Hypothalamus (tissue), 51 donors: ENCODE measurements around the gene KLHL40.
"Not testable (repeated sequence)": the region's sequence is repeated elsewhere in the genome, so short reads cannot be mapped to it uniquely, and the experiment has no call there.

Experiments
- DNase-seq, 51 donors: peaks; one replicate each; lab custom pipeline; 2025; lab: John Stamatoyannopoulos, UW

KLHL40 gene

GRCh38 chr3:42713747-42714146, 28.4 kb downstream of the KLHL40 start:
- DNase-seq: no peak

DNA sequence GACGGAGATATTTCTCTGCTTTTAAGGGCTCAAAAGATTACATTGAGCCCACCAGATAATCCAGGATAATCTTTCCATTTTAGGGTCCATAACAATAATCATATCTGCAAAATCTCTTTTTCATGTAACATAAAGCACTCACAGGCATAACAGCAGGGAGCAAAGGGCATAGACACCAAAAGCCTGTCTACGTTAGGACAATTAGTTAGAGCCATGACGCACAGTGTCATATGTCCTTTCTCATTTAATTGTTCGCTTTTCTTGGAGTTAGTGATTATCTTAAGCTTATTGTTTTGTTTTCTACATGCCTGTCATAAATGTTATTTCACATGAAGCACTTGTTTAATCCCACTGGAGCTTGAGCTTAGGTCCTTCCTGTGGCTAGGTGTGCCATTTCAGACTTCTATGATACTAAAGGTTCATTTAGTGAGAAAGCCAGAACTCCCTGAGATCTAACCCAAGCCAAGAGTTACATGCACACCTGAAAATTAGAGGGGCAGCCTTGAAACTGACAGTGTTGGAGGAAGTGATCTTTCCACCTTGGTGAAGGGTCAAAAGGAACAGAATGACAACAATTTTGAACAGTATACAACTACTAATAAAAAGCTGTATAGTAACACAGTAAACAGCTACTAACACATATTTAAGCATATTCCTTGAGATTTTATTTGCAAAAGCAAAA, 29.0 kb downstream of the KLHL40 start:
- DNase-seq: no peak

- DNase-seq: no peak
Measured at GRCh38 chr3:42717306-42717705, 32.0 kb downstream of the KLHL40 start.

DNA sequence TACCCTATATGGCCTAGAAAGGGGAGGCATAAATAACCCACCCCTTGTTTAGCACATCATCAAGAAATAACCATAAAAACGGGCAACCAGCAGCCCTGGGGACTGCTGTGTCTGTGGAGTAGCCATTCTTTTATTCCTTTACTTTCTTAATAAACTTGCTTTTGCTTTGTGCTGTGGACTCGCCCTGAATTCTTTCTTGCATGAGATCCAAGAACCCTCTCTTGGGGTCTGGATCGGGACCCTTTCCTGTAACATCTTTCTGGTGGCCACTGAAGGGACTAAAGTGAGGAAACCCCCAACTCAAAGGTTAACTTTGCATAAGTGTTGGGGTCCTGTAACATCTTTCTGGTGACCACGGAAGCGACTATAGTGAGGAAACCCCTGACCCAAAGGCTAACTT, 33.0 kb downstream of the KLHL40 start:
- no peak for DNase-seq

GRCh38 chr3:42719002-42719401, 33.7 kb downstream of the KLHL40 start:
- DNase-seq: no peak

DNA sequence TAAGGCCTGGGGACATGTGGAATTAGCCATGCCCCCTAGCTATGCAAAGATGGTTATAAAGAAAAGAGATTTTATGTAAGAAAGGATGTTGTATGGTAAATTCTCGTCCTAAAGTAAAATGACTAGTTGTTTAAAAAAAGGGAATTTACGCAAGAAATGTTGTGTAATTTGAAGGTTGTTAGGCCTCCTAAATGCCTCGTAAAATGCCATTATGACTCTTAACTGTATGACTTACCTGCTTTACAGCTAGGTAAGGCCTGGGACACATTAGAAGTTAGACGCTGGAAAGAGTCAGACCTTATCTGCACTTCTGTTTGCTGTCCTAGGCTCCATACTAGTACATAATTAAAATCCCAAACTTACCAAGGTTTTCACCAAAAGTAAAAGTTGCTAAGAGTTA, 34.8 kb downstream of the KLHL40 start:
- no peak for DNase-seq

- DNase-seq: peak in 26 of 51 donors; percentile 18 to 86 (median 48)
Measured at GRCh38 chr3:42721690-42722089, 36.4 kb downstream of the KLHL40 start.

GRCh38 chr3:42722442-42722841, 37.1 kb downstream of the KLHL40 start:
- DNase-seq: not testable (repeated sequence)

- no peak for DNase-seq
Measured at GRCh38 chr3:42723219-42723618, 37.9 kb downstream of the KLHL40 start.

DNA sequence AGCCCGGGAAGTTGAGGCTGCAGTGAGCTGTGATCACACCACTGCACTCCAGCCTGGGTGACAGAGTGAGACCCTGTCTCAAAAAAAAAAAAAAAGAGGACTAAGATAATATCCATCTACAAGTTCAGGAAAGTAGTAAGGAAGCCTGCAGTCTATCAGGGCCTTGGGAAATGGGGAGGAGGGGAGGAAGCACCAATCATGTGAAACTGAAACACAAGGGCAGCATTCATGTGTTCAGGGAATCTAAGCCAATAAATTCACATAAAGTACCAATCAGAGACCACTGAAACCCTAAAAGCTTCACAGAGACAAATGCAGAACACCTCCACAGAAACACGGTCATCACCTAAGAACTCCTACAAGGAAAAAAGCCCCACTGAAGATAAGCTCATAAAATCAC, 40.1 kb downstream of the KLHL40 start:
- DNase-seq: peak in 18 of 51 donors; percentile 7 to 78 (median 44)

DNA sequence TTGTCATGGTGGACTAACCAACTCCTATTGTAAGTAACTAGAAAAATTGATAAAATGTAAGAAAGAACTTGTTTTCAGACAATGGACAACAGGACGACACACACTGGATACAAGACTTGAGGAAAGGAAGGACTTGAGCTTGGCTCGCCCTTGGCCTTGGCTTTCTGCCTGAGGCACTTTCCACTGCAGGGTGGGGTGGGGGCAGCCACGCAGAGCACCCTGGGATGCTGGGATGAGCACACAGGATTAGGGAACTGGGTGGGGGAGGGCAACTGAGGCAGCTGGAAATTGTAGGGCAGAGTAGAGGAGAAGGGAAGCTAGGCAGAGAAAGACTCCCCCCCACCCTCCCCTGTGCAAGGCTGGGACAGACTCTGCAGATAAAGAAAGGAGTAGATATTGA, 42.7 kb downstream of the KLHL40 start:
- peak in 27 of 51 donors; percentile 20 to 73 (median 48) for DNase-seq

GRCh38 chr3:42728668-42729364, 43.5 kb downstream of the KLHL40 start:
- no peak for DNase-seq

GRCh38 chr3:42729404-42730145, 44.2 kb downstream of the KLHL40 start:
- peak in 2 of 51 donors; percentile 34 to 35 for DNase-seq

- no peak for DNase-seq
Measured at GRCh38 chr3:42730294-42730693, 45.0 kb downstream of the KLHL40 start.

DNA sequence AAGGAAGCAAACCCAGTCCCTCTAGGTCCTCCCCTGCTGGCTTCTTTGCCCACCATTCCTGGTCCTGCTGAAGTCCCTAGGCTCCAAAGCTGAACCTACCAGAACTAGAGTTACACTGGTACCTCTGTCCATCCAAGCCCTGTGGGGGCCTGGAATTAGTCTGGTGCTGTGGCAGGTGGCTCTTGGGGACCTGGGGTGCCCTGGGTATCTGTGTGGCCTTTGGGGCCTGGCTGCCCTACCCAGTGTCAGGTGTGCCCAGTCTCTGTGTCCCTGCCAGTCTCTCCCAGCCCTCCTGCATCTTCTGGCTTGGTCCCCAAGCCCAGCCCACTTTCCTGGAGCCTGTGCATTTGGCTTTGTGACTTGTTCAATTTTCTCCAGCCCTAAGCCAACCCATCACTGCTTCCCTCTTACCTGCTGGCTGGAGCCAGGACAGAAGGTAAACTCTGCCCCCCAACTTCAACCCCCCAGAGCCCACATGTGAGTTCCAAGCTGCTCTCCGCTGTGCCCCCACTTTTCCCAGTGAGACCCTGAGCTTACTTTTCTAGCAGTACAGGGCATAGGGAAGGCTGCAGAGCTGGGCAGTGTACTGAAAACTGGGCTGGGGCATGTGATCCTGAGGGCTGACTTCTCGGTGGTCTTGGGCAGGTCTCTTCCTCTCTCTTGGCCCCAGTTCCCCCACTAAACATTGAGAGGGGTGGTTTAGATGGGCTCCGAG, 45.5 kb downstream of the KLHL40 start:
- no peak for DNase-seq

- no peak for DNase-seq
Measured at GRCh38 chr3:42731476-42732195, 46.3 kb downstream of the KLHL40 start.

DNA sequence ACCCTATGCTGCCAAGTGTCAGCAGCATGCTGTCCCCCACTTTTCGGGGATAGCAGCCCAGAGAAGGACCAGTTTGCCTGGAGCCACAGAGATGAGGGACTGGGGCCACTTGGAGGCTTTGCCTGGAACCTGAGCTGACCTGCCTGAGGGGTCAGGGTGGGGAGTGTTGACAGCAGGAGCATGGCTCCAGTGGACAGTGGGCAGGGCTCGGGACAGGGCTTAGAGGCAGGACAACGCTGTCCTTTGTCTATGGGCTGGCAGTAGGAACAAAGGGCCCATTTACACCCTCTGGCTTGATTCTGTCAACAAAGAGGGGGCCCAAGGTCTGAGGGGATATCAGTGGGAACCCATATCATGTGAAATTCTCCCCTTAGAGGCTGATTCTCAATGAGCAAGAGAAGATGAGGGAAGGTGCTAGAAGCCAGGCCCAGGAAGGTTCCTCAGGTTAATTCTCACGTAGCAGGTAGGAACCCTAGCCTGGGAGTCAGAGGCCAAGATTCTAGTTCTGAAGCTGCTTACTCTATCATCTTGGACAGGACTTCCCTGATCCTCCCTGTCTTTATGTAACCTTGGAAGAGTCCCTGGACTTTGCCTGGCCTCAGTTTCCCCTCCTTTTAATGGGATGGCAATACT, 47.0 kb downstream of the KLHL40 start:
- peak in 43 of 51 donors; percentile 29 to 94 (median 81) for DNase-seq

- DNase-seq: peak in 5 of 51 donors; percentile 25 to 78 (median 64)
Measured at GRCh38 chr3:42732829-42733459, 47.6 kb downstream of the KLHL40 start.
